Left lobe of liver (tissue), 1 donor: ENCODE data around the gene PASD1. TPM values are rescaled to one million over a fixed set of nuclear protein-coding genes. Genes with fewer than 3 reads are reported as not detected.

Experiments used
- total RNA-seq: library from RNA; stranded (reverse); gene quantifications from one replicate; pipeline ENCODE4 v1.2.1, GENCODE V29; 2021
- donor health status: DM: no; HTN: yes; CAD: no.

Gene PASD1
- total RNA-seq, 1 donor from 2014 or later: not detected

Other genes with a start within 250 kb of the PASD1 start
- 8.5 TPM for gene VMA21, start 166.5 kb upstream of the PASD1 start, total RNA-seq
- gene PRRG3, start 131.8 kb downstream of the PASD1 start, total RNA-seq: 0.38 TPM
- gene FATE1, start 152.4 kb downstream of the PASD1 start, total RNA-seq: not detected
- not detected for gene CNGA2, start 171.1 kb downstream of the PASD1 start, total RNA-seq